GM18868 (cell line): Measurements from ENCODE around the gene LGALS12.
"Not testable (repeated sequence)": the region's sequence is repeated elsewhere in the genome, so short reads cannot be mapped to it uniquely, and the experiment has no call there.

Experiments used
- ATAC-seq: cut with Tn5 transposase; IDR thresholded peaks from one replicate; pipeline ENCODE4 v1.9.1; 2021; ENCODE audit warnings: mild to moderate bottlenecking, moderate library complexity; ENCODE audit not compliant: unreplicated experiment

Gene LGALS12

GRCh38 chr11:63532117-63532516 is 26.2 kb downstream of the LGALS12 start:
- no peak for ATAC-seq

- ATAC-seq = no peak
These were observed 27.1 kb downstream of the LGALS12 start for GRCh38 chr11:63532799-63533475.

GRCh38 chr11:63534076-63534475 is 28.2 kb downstream of the LGALS12 start:
- no peak for ATAC-seq

GRCh38 chr11:63534895-63535461 is 29.1 kb downstream of the LGALS12 start:
- no peak for ATAC-seq

- no peak for ATAC-seq
These were observed 29.9 kb downstream of the LGALS12 start for GRCh38 chr11:63535734-63536133.

GRCh38 chr11:63536669-63537292 is 30.9 kb downstream of the LGALS12 start, which contains the start of gene PLAAT4:
Gene PLAAT4 (plus strand): TSS chr11:63536808. CDS start chr11:63536869, 61 bp downstream.
- no peak for ATAC-seq

GRCh38 chr11:63537293-63538101 is 31.6 kb downstream of the LGALS12 start:
- no peak for ATAC-seq

GRCh38 chr11:63542506-63542905 is 36.6 kb downstream of the LGALS12 start:
- not testable (repeated sequence) for ATAC-seq

GRCh38 chr11:63543711-63544110 is 37.8 kb downstream of the LGALS12 start:
- ATAC-seq = no peak

- no peak for ATAC-seq
These were observed 41.2 kb downstream of the LGALS12 start for GRCh38 chr11:63547061-63547460.

- ATAC-seq = no peak
These were observed 42.3 kb downstream of the LGALS12 start for GRCh38 chr11:63548178-63548577.

- no peak for ATAC-seq
These were observed 43.5 kb downstream of the LGALS12 start for GRCh38 chr11:63549411-63549810.

- ATAC-seq = not testable (repeated sequence)
These were observed 44.3 kb downstream of the LGALS12 start for GRCh38 chr11:63550156-63550700.

GRCh38 chr11:63551091-63551888 is 45.4 kb downstream of the LGALS12 start:
- no peak for ATAC-seq

- no peak for ATAC-seq
These were observed 46.0 kb downstream of the LGALS12 start for GRCh38 chr11:63551889-63552266.

GRCh38 chr11:63552921-63553320 is 47.0 kb downstream of the LGALS12 start:
- ATAC-seq = no peak

GRCh38 chr11:63553759-63554158 is 47.9 kb downstream of the LGALS12 start:
- peak; percentile 76 for ATAC-seq

GRCh38 chr11:63554877-63555223 is 49.0 kb downstream of the LGALS12 start:
- ATAC-seq = no peak

- ATAC-seq = no peak
These were observed 50.6 kb downstream of the LGALS12 start for GRCh38 chr11:63556404-63557013.

- no peak for ATAC-seq
These were observed 51.7 kb downstream of the LGALS12 start for GRCh38 chr11:63557570-63557969.
